B cell (primary cell): ENCODE measurements around the gene SUPT20HL1. TPM values are rescaled to one million over a fixed set of nuclear protein-coding genes. Genes with fewer than 3 reads are reported as not detected.

ENCODE experiments used
- ATAC-seq: fragments of 200-7000 bp; cut with Tn5 transposase; one replicate; pipeline ENCODE4 v1.10.0; 2021; ENCODE audit warnings: low read depth, mild to moderate bottlenecking, moderate number of reproducible peaks, moderate library complexity
- CTCF ChIA-PET: fragments of 350-600 bp; sonication (Branson Sonifier 250); formaldehyde crosslinking; loops from one replicate; lab custom pipeline; 2021; ENCODE audit warnings: antibody characterized with exemption, inconsistent platforms; lab: Charles Lee
- POLR2A ChIA-PET: fragments of 350-600 bp; sonication (Branson Sonifier 250); formaldehyde crosslinking; loops from one replicate; lab custom pipeline; 2021; ENCODE audit warnings: antibody characterized with exemption; lab: Charles Lee
- DNase-seq: peaks from one replicate; pipeline ENCODE4 v3.0.0; 2013
- H2AFZ ChIP-seq: 2 replicates; pipeline ENCODE4 v1.6.1; 2012; ENCODE audit warnings: mild to moderate bottlenecking, low read depth, low read length; ENCODE audit not compliant: insufficient read depth, poor library complexity, severe bottlenecking
- H3K27ac ChIP-seq, 2 donors: 1 replicate in 1 of 2; 2 replicates in 1 of 2; pipeline ENCODE4 v1.5.1; 2012 to 2013; ENCODE audit warnings: low read length in 2 of 2, mild to moderate bottlenecking in 2 of 2, moderate library complexity in 1 of 2
- H3K27me3 ChIP-seq, 4 experiments: fragments of 200-600 bp in 1 of 4; sonication (generic) in 1 of 4; replicated peaks in 1 of 4; 1 replicate in 2 of 4; 2 replicates in 2 of 4; pipeline versions ENCODE4 v1.6.1 to v1.7.0; 2013 to 2016; ENCODE audit warnings: low read length in 3 of 4, mild to moderate bottlenecking in 2 of 4, mixed read lengths in 1 of 4, moderate library complexity in 1 of 4; ENCODE audit not compliant: insufficient read depth in 4 of 4, control insufficient read depth in 3 of 4; ENCODE audit errors: control extremely low read depth in 1 of 4
- H3K36me3 ChIP-seq, 2 experiments: replicated peaks in 1 of 2; 1 replicate in 1 of 2; 2 replicates in 1 of 2; pipeline versions ENCODE4 v1.6.1 to v1.7.1; 2013; ENCODE audit warnings: low read length in 1 of 2; ENCODE audit not compliant: insufficient read depth in 2 of 2, control insufficient read depth in 1 of 2; ENCODE audit errors: control extremely low read depth in 1 of 2, extremely low read depth in 1 of 2
- H3K4me1 ChIP-seq, 2 donors: fragments of 200-600 bp in 1 of 2; sonication (generic) in 1 of 2; 1 replicate in 1 of 2; 2 replicates in 1 of 2; pipeline versions ENCODE4 v1.5.1 to v1.6.1; 2013 to 2017; ENCODE audit warnings: low read length in 2 of 2; ENCODE audit not compliant: control insufficient read depth in 2 of 2, insufficient read depth in 2 of 2
- H3K4me2 ChIP-seq: replicated peaks from 2 replicates; pipeline ENCODE3; 2012; ENCODE audit warnings: mild to moderate bottlenecking, low read depth, low read length; ENCODE audit not compliant: poor library complexity, severe bottlenecking
- H3K4me3 ChIP-seq, 5 experiments: fragments of 200-600 bp in 1 of 5; sonication (generic) in 1 of 5; 1 replicate in 3 of 5; 2 replicates in 2 of 5; pipeline versions ENCODE4 v1.5.1 to v1.7.0; 2011 to 2016; ENCODE audit warnings: low read length in 4 of 5, mild to moderate bottlenecking in 4 of 5, low read depth in 2 of 5, control low read depth in 1 of 5, moderate library complexity in 1 of 5; ENCODE audit not compliant: insufficient read depth in 1 of 5; ENCODE audit errors: control extremely low read depth in 1 of 5, extremely low read depth in 1 of 5
- H3K79me2 ChIP-seq: fragments of 200-600 bp; sonication (generic); one replicate; pipeline ENCODE4 v1.6.0; 2016; ENCODE audit warnings: low read length; ENCODE audit not compliant: control insufficient read depth, insufficient read depth
- H3K9ac ChIP-seq: fragments of 200-600 bp; sonication (generic); 2 replicates; pipeline ENCODE4 v1.6.1; 2017; ENCODE audit warnings: mild to moderate bottlenecking, low read length, moderate library complexity
- H3K9me3 ChIP-seq, 3 donors: one replicate each; pipeline versions ENCODE4 v1.6.1 to v1.7.1; 2013; ENCODE audit warnings: low read length in 2 of 3; ENCODE audit not compliant: control insufficient read depth in 2 of 3, insufficient read depth in 1 of 3; ENCODE audit errors: control extremely low read depth in 1 of 3
- H4K20me1 ChIP-seq: 2 replicates; pipeline ENCODE4 v1.6.0; 2012; ENCODE audit warnings: mild to moderate bottlenecking, low read length; ENCODE audit not compliant: insufficient read depth, control insufficient read depth, poor library complexity, severe bottlenecking
- H3K27ac Mint-ChIP-seq: one replicate; pipeline ENCODE4 v1.8.0; 2021; ENCODE audit warnings: mixed read lengths
- H3K27me3 Mint-ChIP-seq: one replicate; pipeline ENCODE4 v1.8.0; 2021; ENCODE audit warnings: mixed read lengths
- H3K4me1 Mint-ChIP-seq: one replicate; pipeline ENCODE4 v1.8.0; 2021; ENCODE audit warnings: mixed read lengths
- H3K4me3 Mint-ChIP-seq: one replicate; pipeline ENCODE4 v1.8.0; 2021; ENCODE audit warnings: mixed read lengths
- H3K9me3 Mint-ChIP-seq: one replicate; pipeline ENCODE4 v1.8.0; 2022; ENCODE audit warnings: mixed read lengths; ENCODE audit not compliant: insufficient read depth
- CTCF ChIP-seq: fragments of 200-600 bp; IDR thresholded peaks from one replicate; pipeline ENCODE4 v1.8.0; 2022; ENCODE audit warnings: antibody characterized with exemption, mild to moderate bottlenecking
- EZH2 ChIP-seq: IDR thresholded peaks from 2 replicates; pipeline ENCODE4 v1.6.1; 2012; ENCODE audit warnings: borderline replicate concordance, low read depth, mild to moderate bottlenecking, moderate library complexity, low read length; ENCODE audit not compliant: insufficient read depth, poor library complexity, severe bottlenecking
- WGBS: methylation state at CpG from one replicate; pipeline ENCODE4 v1.1.5; 2013; ENCODE audit warnings: missing lambda C conversion rate; ENCODE audit not compliant: insufficient coverage; 5-methylcytosine and 5-hydroxymethylcytosine counted together
- intact Hi-C: fragments of 100-400 bp; cut with micrococcal nuclease; formaldehyde crosslinking; loops from one replicate; pipeline ENCODE4 v1.10.0; 2022
- polyA plus RNA-seq: library from polyadenylated mRNA; depleted of rRNA; stranded (reverse); fragments of >200 nt; gene quantifications from 2 replicates; pipeline ENCODE4 v1.2.3, GENCODE V29; 2012
- total RNA-seq, 2 donors: library from RNA; stranded (reverse); fragments of 120-200 nt in 1 of 2; gene quantifications; 1 replicate in 1 of 2; 2 replicates in 1 of 2; pipeline versions ENCODE4 v1.2.3 to v1.2.4, GENCODE V29; 2013 to 2022

Gene SUPT20HL1
- total and polyA plus RNA-seq, 2 donors (not counting 1 experiment from before 2014, with no cell fraction given), result not detected

GRCh38 chrX:24332878-24333277, 27.6 kb upstream of the SUPT20HL1 start:
- H3K4me1 ChIP-seq, result no peaks in the 10 kb centered on the region
- no peak overlapping the region for H2AFZ ChIP-seq
- ATAC-seq (no peak), DNase-seq (no peak)
- no peak overlapping the region for H3K27ac ChIP-seq
- H4K20me1 ChIP-seq, result no peaks in the 10 kb centered on the region
- H3K9me3 ChIP-seq, result peaks cover 0 to 3% (median 0%) of the 10 kb centered on the region in 3 donors
- no peak overlapping the region for H3K4me2 ChIP-seq
- no peak overlapping the region for H3K9ac ChIP-seq
- Mint-ChIP-seq H3K27me3 (peaks cover 8% of the 10 kb centered on the region), H3K9me3 (no peaks in the 10 kb centered on the region), H3K27ac (no peak overlapping the region), H3K4me1 (no peaks in the 10 kb centered on the region), H3K4me3 (no peak overlapping the region)
- H3K27me3 ChIP-seq, result peaks cover 0 to 4% (median 0%) of the 10 kb centered on the region in 4 experiments
- intact Hi-C loops, result no loop called here
- CTCF ChIA-PET, result no interaction called here
- no CpG with 5 or more reads among the region's 4 CpGs for WGBS
- no peak overlapping the region for H3K4me3 ChIP-seq
- POLR2A ChIA-PET, result no interaction called here
- TF ChIP-seq CTCF, result no peak
- TF ChIP-seq EZH2, result no peak
- no peaks in the 10 kb centered on the region for H3K36me3 ChIP-seq
- no peaks in the 10 kb centered on the region for H3K79me2 ChIP-seq

DNA sequence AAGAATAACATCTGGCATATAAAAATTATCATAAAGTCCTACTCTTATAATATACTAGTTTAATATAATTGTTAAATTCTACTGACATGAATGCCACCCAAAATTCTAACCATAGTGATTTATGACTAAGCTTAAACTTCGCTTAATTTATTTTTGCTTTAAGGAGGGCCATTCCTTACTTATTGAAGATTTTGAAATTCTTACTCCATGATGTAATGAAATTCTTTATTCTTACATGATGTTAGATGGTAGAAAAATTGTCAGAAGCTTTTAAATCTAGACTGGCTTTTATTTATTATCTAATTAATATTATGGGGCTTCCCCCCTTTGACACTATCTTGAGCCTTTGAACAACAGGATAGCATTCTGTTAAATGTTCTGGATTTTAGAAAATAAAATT, 27.1 kb upstream of the SUPT20HL1 start:
- H3K27ac Mint-ChIP-seq, result no peak overlapping the region
- intact Hi-C loops, result no loop called here
- WGBS, result no CpG with 5 or more reads among the region's 1 CpG
- H3K79me2 ChIP-seq, result no peaks in the 10 kb centered on the region
- no peak overlapping the region for H3K27ac ChIP-seq
- H3K4me3 ChIP-seq, result no peak overlapping the region
- DNase-seq (no peak), ATAC-seq (no peak)
- no peak overlapping the region for H3K4me2 ChIP-seq
- H3K4me3 Mint-ChIP-seq, result no peak overlapping the region
- H3K27me3 Mint-ChIP-seq, result peaks cover 8% of the 10 kb centered on the region
- POLR2A ChIA-PET, result no interaction called here
- peaks cover 0 to 4% (median 0%) of the 10 kb centered on the region in 4 experiments for H3K27me3 ChIP-seq
- no peaks in the 10 kb centered on the region for H3K4me1 ChIP-seq
- H3K9me3 Mint-ChIP-seq, result no peaks in the 10 kb centered on the region
- H3K36me3 ChIP-seq, result no peaks in the 10 kb centered on the region
- no peak overlapping the region for H2AFZ ChIP-seq
- H3K9ac ChIP-seq, result no peak overlapping the region
- CTCF ChIA-PET, result no interaction called here
- H4K20me1 ChIP-seq, result no peaks in the 10 kb centered on the region
- H3K4me1 Mint-ChIP-seq, result no peaks in the 10 kb centered on the region
- H3K9me3 ChIP-seq, result peaks cover 0 to 3% (median 0%) of the 10 kb centered on the region in 3 donors
- TF ChIP-seq CTCF (no peak), EZH2 (no peak)
